CD4-positive, alpha-beta T cell treated with Interleukin-17A for 4 hours (primary cell): ENCODE results near the gene TOP3B.
"Not testable (repeated sequence)": the region's sequence is repeated elsewhere in the genome, so short reads cannot be mapped to it uniquely, and the experiment has no call there.

Experiments used
- DNase-seq: peaks from one replicate; pipeline ENCODE4 v3.0.0-alpha.2; 2020; ENCODE audit warnings: mixed read lengths

Gene TOP3B

DNA sequence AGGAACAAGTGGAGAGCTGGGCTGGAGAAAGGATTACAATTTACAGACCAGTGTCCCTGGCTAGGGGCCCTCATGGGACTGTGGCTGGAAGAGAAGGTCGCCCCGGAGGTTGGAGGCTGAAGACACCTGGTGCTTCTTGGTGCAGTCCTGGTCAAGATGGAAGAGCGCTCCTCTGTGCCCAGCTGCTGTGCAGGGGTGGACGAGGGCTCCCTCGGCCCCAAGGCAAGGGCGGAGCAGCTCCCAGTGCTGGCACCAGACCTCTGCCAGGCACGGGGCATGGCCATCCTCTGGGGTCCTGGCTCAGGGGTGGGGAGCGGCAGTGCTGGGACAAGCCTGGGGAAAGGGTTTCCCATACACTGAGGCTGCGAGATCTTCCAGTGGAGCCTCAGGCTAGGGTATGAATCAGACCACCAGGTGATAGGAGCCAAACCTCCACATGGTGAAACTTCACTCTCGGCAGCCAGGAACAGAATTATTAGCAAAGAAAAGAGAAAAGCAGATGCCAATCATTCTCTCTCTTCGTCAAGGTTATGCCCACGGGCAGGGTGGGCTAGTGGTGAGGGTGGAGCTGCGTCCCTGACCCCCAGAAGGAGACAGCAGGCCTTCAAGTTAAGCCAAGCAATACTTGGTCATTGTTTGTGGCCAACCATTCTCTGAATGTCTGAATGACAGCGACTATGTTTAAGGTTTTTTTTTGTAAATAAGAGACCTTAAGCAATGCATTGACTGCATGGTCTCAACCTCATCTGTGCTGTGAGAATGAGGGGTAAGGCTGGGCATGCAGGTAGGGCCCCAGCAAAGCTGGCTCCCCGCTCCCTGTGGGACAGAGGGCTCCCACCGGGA lies 62.0 kb downstream of the TOP3B start:
- DNase-seq, result no peak

DNA sequence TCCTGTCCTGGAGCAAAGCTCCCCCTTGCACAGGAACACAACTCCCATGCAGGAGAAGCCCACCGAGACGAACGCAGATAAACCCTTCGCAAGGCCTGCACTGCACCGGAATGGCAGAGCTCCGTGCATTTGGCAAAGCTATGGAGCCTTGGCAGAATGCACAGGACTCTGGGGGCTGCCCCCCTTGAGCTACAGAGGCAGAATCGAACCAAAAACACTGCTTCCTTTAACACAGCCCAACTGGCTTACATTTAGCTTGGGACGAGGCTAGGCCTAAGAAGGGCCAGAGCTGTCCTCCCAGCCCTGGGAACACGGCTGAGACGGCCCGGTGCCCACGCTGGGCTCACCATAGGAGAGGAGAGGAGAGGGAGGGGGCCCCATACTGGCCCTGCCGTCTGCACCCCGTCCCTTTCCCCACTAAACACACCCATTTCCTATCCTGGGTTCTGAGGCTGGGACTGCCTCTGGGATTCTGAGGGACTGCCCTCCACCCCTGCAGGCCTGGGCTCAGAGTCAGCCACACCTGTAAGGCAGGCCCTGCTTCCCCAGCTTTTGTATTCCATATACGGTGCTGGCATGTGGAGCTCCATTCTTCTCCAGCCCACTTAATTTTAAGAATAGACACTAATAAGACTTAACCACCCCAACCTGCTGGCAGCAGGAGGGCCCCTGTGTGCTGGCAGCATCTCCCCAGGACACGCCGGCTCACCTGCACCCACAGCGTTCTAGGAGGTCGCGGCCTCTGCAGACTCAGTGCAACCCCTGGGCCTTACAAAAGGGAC lies 62.9 kb downstream of the TOP3B start:
- DNase-seq, result no peak

DNA sequence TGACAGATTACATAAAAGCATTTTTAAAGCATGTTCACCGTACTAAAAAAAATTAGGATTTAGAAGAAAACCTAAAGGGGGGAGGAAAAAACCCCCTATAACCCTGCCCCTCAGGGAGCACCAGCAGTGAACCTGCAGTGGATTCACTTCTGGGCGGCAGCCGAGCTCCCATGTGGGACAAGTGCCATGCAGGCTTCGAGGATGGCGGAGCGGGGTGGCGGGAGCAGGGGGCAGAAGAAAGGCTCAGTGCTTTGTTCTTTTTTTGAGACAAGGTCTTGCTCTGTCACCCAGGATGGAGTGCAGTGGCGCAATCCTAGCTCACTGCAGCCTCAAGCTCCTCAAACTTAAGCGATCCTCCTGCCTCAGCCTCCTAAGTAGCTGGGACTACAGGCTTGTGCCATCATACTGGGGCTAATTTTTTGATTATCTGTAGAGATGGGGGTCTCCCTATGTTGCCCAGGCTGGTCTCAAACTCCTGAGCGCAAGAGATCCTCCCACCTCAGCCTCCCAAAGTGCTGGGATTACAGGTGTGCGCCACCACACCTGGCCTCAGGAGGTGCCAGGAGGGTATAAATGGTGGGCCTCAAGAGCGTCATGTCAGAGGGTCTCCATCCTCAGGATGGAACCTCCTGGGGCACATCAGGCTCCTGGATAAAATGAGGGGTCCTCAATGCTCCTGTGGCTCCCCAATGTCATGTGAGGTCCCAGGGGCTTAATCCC lies 64.0 kb downstream of the TOP3B start:
- no peak for DNase-seq

DNA sequence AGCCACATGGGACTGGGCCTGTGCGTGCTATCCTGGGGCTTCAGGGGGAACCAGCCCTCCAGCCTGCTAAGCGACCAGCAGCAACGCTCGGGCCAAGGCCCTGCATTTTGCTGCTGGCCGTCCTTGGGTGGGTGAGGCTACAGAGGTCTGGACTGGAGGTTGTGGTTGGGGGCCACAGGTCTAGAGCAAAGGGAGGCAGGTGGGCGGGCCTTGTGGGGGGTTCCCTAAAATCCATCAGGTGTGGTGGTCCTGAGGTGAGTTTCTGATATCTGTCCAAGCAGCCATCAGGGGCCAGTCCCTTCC lies 64.7 kb downstream of the TOP3B start:
- no peak for DNase-seq

DNA sequence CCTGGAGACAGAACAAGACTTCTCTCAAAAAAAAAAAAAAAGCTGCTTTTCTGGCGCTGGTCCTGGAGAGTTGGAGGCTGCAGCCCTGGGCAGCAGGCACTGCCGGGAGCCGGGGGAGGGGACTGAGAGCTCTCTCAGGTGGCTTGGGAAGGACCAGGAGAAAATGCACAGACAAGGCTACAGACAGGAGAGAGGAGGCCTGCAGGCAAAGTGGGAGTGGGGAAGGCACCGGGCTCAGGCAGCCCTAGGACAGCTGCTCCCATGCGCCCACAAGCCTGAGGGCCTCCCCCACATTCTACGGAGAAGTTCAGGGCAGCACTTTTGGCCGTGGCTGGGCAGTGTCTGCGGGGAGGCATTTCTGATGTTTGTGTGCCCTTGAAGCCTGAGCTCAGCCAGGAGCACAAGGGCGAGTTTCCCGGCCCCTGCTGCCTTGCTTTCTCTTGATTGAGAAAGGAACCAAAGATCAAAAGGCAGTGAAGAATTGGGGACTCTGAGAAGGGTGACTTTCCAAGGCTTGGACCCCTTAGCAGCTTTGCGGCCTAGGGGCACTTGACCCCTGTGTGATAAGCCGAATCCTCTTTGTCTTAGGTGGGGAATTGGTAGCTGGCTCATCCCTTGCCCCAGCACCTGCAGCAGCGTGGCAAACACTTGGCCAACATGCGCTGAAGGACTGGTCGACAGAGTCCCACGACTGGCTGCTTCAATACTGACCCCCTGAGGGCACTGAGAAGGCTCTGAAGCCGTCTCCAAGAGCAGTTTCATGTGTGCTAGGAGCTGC lies 65.2 kb downstream of the TOP3B start:
- no peak for DNase-seq

DNA sequence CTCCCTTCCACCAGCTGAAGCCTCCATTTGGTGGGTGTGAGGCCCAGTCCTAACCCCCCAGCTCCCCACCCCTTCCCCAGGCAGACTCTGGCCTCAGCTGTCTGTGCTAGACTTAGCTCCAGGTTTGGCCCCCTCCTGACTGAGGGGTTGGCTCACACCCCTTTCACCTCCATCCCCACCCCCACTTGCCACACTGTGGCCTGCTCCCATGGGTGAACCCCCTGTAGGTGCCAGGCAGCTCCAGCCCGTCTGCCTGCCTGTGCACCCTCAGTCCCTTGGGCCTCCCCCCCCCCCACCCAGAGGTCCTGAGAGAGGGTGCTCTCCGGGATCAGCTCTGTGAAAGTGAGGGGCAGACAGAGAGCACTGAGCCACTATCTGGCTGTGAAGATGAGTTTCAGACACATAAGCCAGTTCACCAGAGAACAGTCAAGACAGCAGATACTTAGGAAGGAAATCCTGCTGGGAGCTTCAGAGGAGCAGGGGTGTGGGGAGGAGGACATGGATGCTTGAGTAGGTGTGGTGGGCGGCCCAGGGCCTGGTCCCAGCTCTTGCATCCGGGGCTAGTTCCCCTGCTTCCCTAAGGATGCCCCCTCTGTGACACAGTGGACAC lies 66.2 kb downstream of the TOP3B start:
- DNase-seq, result no peak

DNA sequence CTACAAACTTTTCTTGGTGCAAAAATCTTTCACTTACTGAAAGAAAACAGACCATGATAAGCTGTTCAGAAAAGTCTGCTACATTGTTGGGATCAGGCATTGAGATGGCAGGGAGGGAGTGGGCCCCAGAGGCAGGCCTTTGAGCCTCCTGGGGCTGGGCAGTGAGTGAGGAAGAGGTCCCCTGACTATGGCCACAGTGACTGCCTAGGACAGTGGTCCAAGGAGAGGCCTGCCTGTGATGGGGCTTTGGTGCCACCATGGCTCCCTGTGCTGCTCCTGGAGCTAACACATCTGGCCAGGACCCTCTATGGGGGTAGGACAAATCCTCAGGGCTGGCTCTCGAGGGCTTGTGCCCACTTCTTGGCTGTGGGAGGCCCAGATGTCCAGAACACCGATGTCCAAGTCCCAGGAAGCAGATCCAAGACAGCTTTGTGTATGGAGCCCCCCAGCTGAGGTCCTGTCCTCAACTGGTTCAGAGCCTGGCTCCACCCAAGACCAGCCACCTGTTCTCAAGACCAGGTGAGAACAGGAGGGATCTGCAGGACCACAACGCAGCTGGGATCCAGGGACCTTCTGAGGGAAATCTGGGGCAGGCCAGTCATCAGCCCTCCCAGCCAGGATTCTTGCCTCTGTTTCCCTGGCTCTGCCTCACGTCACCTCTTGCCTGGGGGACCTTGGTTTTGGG lies 66.8 kb downstream of the TOP3B start:
- no peak for DNase-seq

DNA sequence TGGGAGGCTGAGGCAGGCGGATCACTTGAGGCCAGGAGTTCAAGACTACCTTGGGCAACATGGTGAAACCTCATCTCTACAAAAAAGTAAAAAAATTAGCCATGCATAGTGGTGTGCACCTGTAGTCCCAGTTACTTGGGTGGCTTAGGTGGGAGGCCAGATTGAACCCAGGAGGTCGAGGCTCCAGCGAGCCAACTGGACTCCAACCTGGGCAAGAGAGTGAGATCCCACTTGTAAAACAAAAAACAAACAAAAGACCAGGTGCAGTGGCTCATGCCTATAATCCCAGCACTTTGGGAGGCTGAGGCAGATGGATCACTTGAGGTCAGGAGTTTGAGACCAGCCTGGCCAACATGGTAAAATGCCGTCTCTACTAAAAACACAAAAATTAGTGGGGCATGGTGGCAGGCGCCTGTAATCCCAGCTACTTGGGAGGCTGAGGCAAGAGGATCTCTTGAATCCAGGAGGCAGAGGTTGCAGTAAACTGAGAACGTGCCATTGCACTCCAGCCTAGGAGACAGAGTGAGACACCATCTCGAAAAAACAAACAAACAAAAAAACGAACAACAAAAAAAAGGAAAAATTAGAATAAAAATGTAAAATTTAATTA lies 68.4 kb downstream of the TOP3B start:
- DNase-seq, result not testable (repeated sequence)

DNA sequence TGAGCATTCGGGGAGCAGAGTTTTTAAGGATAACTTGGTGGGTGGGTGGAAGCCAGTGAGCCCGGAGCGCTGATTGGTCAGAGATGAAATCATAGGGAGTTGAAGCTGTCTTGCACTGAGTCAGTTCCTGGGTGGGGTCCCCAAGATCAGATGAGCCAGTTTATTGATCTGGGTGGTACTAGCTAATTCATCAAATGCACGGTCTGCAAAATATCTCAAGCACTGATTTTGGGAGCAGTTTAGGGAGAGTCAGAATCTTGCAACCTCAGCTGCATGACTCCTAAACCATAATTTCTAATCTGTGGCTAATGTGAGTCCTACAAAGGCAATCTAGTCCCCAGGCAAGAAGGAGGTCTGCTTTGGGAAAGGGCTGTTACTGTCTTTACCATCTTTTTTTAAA lies 72.2 kb downstream of the TOP3B start:
- not testable (repeated sequence) for DNase-seq

DNA sequence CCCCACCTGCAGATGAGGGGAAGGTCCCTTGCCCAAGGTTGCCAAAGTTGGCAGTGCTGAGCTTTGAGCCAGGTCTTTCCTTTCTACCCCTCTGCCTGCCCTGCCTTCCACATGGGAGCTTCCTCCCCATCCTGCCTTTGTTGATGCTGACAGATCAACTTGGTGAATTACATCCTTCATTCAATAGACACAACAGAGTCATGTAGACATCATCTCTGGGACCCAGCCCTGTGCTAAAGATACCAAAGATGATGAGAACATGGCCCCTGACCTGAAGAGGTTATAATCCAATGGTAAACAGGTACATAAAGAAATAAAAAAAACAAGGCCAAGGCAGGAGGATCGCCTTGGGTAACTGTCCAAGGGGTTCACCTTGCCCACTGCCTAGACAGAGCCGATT lies 72.7 kb downstream of the TOP3B start:
- DNase-seq, result no peak

DNA sequence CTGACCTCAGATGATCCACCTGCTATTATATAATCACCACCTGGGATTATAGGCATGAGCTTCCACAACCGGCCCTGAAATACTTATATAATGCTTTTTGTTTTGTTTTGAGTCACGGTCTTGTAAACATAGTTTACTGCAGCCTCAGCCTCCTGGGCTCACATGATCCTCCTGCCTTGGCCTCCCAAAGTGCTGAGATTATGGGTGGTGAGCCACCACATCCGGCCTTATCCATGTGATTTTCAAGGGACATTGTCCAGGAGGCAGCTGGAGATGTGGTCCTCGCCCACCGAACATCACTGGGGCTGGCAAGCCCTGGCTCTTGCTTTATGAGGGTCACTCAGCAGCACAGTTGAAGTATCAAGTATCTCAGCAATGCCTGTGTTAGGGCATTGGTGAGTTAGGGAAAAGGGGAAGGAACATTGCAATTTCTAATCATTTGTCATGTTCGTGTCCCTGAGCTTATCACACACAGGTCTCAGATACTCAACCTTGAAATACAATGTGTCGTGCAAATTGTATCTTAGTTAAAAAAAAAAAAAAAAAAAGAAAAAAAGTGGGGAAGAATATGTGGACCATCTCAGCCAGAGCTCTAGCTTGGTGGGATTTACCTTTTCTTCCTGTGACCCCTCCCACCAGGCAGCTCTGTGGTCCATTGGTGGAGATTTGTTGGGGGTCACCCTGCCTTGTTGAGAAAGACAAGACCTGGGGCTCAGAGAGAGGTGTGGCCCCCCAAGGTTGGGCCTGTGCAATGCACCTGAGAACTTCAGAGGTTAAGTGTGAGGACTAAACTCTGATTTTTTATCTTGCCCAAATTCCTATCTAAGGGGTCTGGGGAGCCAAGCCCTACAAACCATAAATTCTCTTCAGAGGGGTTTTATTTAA lies 74.7 kb downstream of the TOP3B start:
- DNase-seq, result no peak
